Endothelial cell of umbilical vein (primary cell): ENCODE results near the gene HECW1. TPM values are rescaled to one million over a fixed set of nuclear protein-coding genes. Genes with fewer than 3 reads are reported as not detected.

Experiments used
- BruUV-seq: library from RNA; stranded (reverse); fragments of 400-500 nt; replicated peaks from 2 replicates; lab custom pipeline; 2021; lab: Mats Ljungman, UMichigan
- CTCF ChIA-PET: fragments of 300-600, 350-600 bp; sonication (Branson Sonifier 250); formaldehyde crosslinking; loops from one replicate; lab custom pipeline; 2021; ENCODE audit warnings: antibody characterized with exemption, inconsistent platforms; lab: Charles Lee
- POLR2A ChIA-PET: fragments of 300-600, 350-600 bp; sonication (Branson Sonifier 250); formaldehyde crosslinking; loops from one replicate; lab custom pipeline; 2021; ENCODE audit warnings: antibody characterized with exemption, inconsistent platforms; lab: Charles Lee
- DNase-seq: peaks from one replicate; pipeline ENCODE4 v3.0.0-alpha.2; 2011; ENCODE audit warnings: low read depth, low spot score
- FAIRE-seq: peaks from 2 replicates; lab custom pipeline; 2011; peaks lifted over from hg19 to GRCh38; lab: Jason Lieb, UNC
- H2AFZ ChIP-seq: 2 replicates; pipeline ENCODE4 v1.6.0; 2012; ENCODE audit warnings: low read depth, low read length, control low read depth, inconsistent platforms
- H3K27ac ChIP-seq: 2 replicates; pipeline ENCODE4 v1.5.1; 2011; ENCODE audit warnings: low read depth, mild to moderate bottlenecking, control low read depth, low read length, moderate library complexity; ENCODE audit not compliant: insufficient read depth
- H3K27me3 ChIP-seq, 2 experiments: 2 replicates each; pipeline versions ENCODE4 v1.6.0 to v1.6.1; 2011; ENCODE audit warnings: low read length in 2 of 2, mixed read lengths in 1 of 2; ENCODE audit not compliant: control insufficient read depth in 2 of 2, insufficient read depth in 2 of 2
- H3K36me3 ChIP-seq, 2 experiments: 2 replicates in 1 of 2; 3 replicates in 1 of 2; pipeline ENCODE4 v1.5.1; 2011; ENCODE audit warnings: low read length in 2 of 2, mild to moderate bottlenecking in 1 of 2, moderate library complexity in 1 of 2; ENCODE audit not compliant: control insufficient read depth in 2 of 2, insufficient read depth in 2 of 2; ENCODE audit errors: extremely low read depth in 1 of 2
- H3K4me1 ChIP-seq: 3 replicates; pipeline ENCODE4 v1.5.1; 2011; ENCODE audit warnings: mild to moderate bottlenecking, low read length; ENCODE audit not compliant: control insufficient read depth, insufficient read depth; ENCODE audit errors: extremely low read depth
- H3K4me2 ChIP-seq: 2 replicates; pipeline ENCODE4 v1.6.1; 2011; ENCODE audit warnings: low read length, control low read depth, mixed read lengths; ENCODE audit not compliant: insufficient read depth
- H3K4me3 ChIP-seq, 3 experiments: fragments of 200-600 bp in 1 of 3; sonication (generic), shearing (Covaris generic) in 1 of 3; replicated peaks in 1 of 3; 2 replicates each; pipeline ENCODE4 v1.5.1; 2011 to 2016; ENCODE audit warnings: control low read depth in 3 of 3, low read length in 3 of 3, mild to moderate bottlenecking in 2 of 3, inconsistent platforms in 1 of 3, low read depth in 1 of 3, moderate library complexity in 1 of 3; ENCODE audit not compliant: insufficient read depth in 1 of 3
- H3K79me2 ChIP-seq: 2 replicates; pipeline ENCODE4 v1.6.0; 2012; ENCODE audit warnings: low read length, inconsistent platforms; ENCODE audit not compliant: control insufficient read depth, insufficient read depth
- H3K9ac ChIP-seq: replicated peaks from 2 replicates; pipeline ENCODE3; 2011; ENCODE audit warnings: low read length, control low read depth; ENCODE audit not compliant: insufficient read depth; ENCODE audit errors: extremely low read depth
- H3K9me1 ChIP-seq: replicated peaks from 3 replicates; pipeline ENCODE4 v1.6.0; 2011; ENCODE audit warnings: mild to moderate bottlenecking, low read length; ENCODE audit not compliant: control insufficient read depth, insufficient read depth; ENCODE audit errors: extremely low read depth
- H3K9me3 ChIP-seq: replicated peaks from 2 replicates; pipeline ENCODE4 v1.5.1; 2012; ENCODE audit warnings: low read length, inconsistent platforms; ENCODE audit not compliant: control insufficient read depth, insufficient read depth
- H4K20me1 ChIP-seq: replicated peaks from 2 replicates; pipeline ENCODE3; 2011; ENCODE audit warnings: mild to moderate bottlenecking, low read length; ENCODE audit not compliant: control insufficient read depth, insufficient read depth; ENCODE audit errors: extremely low read depth
- EZH2 ChIP-seq: IDR thresholded peaks from 2 replicates; pipeline ENCODE4 v1.6.1; 2012; ENCODE audit warnings: borderline replicate concordance, low read depth, mild to moderate bottlenecking, moderate library complexity, low read length, inconsistent platforms; ENCODE audit not compliant: severe bottlenecking
- FOS ChIP-seq: IDR thresholded peaks from 2 replicates; pipeline ENCODE4 v1.6.1; 2011; ENCODE audit warnings: mild to moderate bottlenecking, low read length, moderate library complexity, borderline replicate concordance; ENCODE audit not compliant: insufficient read depth
- GATA2 ChIP-seq: IDR thresholded peaks from 2 replicates; pipeline ENCODE4 v1.7.0; 2011; ENCODE audit warnings: low read depth, mild to moderate bottlenecking, moderate library complexity, mixed read lengths, low read length; ENCODE audit not compliant: insufficient read length, insufficient read depth
- JUN ChIP-seq: IDR thresholded peaks from 2 replicates; pipeline ENCODE4 v1.6.1; 2011; ENCODE audit warnings: borderline replicate concordance, low read depth; ENCODE audit not compliant: insufficient read length, insufficient read depth
- MYC ChIP-seq: IDR thresholded peaks from one replicate; pipeline ENCODE4 v1.6.1; 2011; ENCODE audit warnings: mild to moderate bottlenecking, low read depth, low read length
- POLR2A ChIP-seq: IDR thresholded peaks from 2 replicates; pipeline ENCODE4 v1.6.1; 2012; ENCODE audit warnings: low read depth, mild to moderate bottlenecking, control low read depth, low read length
- POLR2AphosphoS5 ChIP-seq: IDR thresholded peaks from 2 replicates; pipeline ENCODE4 v1.6.1; 2012; ENCODE audit warnings: low read depth, mild to moderate bottlenecking, control low read depth, low read length, moderate library complexity; ENCODE audit not compliant: insufficient read depth
- dilution Hi-C: fragments of 300-500 bp; cut with MboI; formaldehyde crosslinking; loops from one replicate; pipeline ENCODE4 v1.15.0; 2019; ENCODE audit warnings: low sequenced_read_pairs; ENCODE audit not compliant: extremely low pct_ligation_motif_present
- intact Hi-C: fragments of 100-400 bp; cut with micrococcal nuclease; formaldehyde crosslinking; loops from one replicate; pipeline ENCODE4 v1.10.0; 2022
- polyA plus RNA-seq, 4 experiments: library from polyadenylated mRNA; depleted of rRNA in 3 of 4; stranded (reverse) in 3 of 4; unstranded in 1 of 4; fragments of >200 nt; gene quantifications; 2 replicates each; pipeline versions ENCODE4 v1.2.1 to v1.2.3, GENCODE V29; 2011 to 2012; ENCODE audit warnings: missing spikeins in 1 of 4
- total RNA-seq: library from RNA; stranded (reverse); gene quantifications from 2 replicates; pipeline ENCODE4 v1.2.3, GENCODE V29; 2021
- TF ChIP-seq, protein P1 (sequence below): IDR thresholded peaks from 2 replicates; pipeline ENCODE4 v1.6.1; 2011; ENCODE audit not compliant: insufficient read depth, insufficient read length
- TF ChIP-seq, protein P2 (sequence below), 2 donors: IDR thresholded peaks; 1 replicate in 1 of 2; 2 replicates in 1 of 2; pipeline ENCODE4 v1.5.1; 2011; ENCODE audit warnings: low read length in 2 of 2, mild to moderate bottlenecking in 2 of 2, moderate library complexity in 2 of 2, control low read depth in 1 of 2, inconsistent platforms in 1 of 2, low read depth in 1 of 2; ENCODE audit not compliant: insufficient read depth in 1 of 2; ENCODE audit errors: extremely low read depth in 1 of 2

HECW1 gene
- total and polyA plus RNA-seq, 2 donors (not counting 3 experiments of a cell fraction or from before 2014, with no cell fraction given), result not detected

DNA sequence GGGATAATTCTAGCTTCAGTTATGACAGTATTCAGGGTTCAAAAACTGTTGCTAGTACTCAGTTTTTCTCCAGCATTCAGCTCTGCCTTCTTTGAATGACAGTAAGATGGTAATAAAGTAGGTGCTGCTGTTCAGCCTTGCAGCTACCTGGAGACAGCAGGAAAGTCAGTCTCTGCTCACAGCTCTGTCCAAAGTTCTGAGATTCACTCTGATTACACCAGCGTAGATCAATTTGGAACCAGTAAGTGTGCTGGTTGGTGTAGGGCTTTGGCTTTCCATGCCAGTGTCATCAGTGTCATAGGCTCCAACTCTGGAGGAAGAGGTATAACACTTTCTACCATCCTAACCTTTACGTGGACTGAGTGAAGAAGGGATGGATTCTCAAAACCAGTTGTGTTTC lies 496.6 kb downstream of the HECW1 start:
- no peak for TF ChIP-seq POLR2A
- no peak for TF ChIP-seq POLR2AphosphoS5
- TF ChIP-seq, protein P1, sequence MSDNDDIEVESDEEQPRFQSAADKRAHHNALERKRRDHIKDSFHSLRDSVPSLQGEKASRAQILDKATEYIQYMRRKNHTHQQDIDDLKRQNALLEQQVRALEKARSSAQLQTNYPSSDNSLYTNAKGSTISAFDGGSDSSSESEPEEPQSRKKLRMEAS, result no peak
- no peak for TF ChIP-seq EZH2
- TF ChIP-seq, protein P2, sequence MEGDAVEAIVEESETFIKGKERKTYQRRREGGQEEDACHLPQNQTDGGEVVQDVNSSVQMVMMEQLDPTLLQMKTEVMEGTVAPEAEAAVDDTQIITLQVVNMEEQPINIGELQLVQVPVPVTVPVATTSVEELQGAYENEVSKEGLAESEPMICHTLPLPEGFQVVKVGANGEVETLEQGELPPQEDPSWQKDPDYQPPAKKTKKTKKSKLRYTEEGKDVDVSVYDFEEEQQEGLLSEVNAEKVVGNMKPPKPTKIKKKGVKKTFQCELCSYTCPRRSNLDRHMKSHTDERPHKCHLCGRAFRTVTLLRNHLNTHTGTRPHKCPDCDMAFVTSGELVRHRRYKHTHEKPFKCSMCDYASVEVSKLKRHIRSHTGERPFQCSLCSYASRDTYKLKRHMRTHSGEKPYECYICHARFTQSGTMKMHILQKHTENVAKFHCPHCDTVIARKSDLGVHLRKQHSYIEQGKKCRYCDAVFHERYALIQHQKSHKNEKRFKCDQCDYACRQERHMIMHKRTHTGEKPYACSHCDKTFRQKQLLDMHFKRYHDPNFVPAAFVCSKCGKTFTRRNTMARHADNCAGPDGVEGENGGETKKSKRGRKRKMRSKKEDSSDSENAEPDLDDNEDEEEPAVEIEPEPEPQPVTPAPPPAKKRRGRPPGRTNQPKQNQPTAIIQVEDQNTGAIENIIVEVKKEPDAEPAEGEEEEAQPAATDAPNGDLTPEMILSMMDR (IDR thresholded peaks at IDR 0.05; ENCODE audit: extremely low read depth in 1 of 2, insufficient read depth in 1 of 2, low read depth in 1 of 2, low read length in 2 of 2), result no peak
- no peak for TF ChIP-seq MYC
- TF ChIP-seq FOS, result no peak
- no peak for TF ChIP-seq JUN
- no peak for TF ChIP-seq GATA2
- no peaks in the 10 kb centered on the region for H3K4me1 ChIP-seq
- BruUV-seq, result no TSS peak
- peaks cover 80% of the 10 kb centered on the region for H3K79me2 ChIP-seq
- H3K9ac ChIP-seq, result no peak overlapping the region
- intact Hi-C loops, result no loop called here
- H3K4me2 ChIP-seq, result no peak overlapping the region
- ChIA-PET POLR2A (interaction anchor here (0.7 kb wide), 1 partner anchor 29 kb away, joined by 3 read pairs; no protein-coding TSS in a partner anchor), CTCF (interaction anchor here (1.3 to 1.5 kb wide), 2 partner anchors 26 to 91 kb away, joined by 4 to 6 read pairs; partner anchors contain the start of gene STK17A)
- FAIRE-seq, result no peak
- H3K4me3 ChIP-seq, result no peak overlapping the region
- no peaks in the 10 kb centered on the region for H3K27me3 ChIP-seq
- peaks cover 8% of the 10 kb centered on the region for H4K20me1 ChIP-seq
- no peak overlapping the region for H3K27ac ChIP-seq
- H3K9me3 ChIP-seq, result no peaks in the 10 kb centered on the region
- no peaks in the 10 kb centered on the region for H3K9me1 ChIP-seq
- H3K36me3 ChIP-seq, result peaks cover 10 to 12% of the 10 kb centered on the region in 2 experiments
- dilution Hi-C loops, result no loop called here
- no peak for DNase-seq
- H2AFZ ChIP-seq, result no peak overlapping the region
